HCT116 (cell line): ENCODE measurements around the gene MAP2K5. TPM values are rescaled to one million over a fixed set of nuclear protein-coding genes. Genes with fewer than 3 reads are reported as not detected.

ENCODE experiments used
- ATAC-seq: fragments of 200-7000 bp; cut with Tn5 transposase; 2 replicates; pipeline ENCODE4 v1.9.1; 2020; ENCODE audit warnings: mild to moderate bottlenecking, moderate library complexity
- BruUV-seq: library from RNA; stranded (reverse); fragments of 400-500 nt; replicated peaks from 2 replicates; lab custom pipeline; 2021; lab: Mats Ljungman, UMichigan
- CTCF ChIA-PET: fragments of 300-600 bp; sonication (Branson Sonifier 250); formaldehyde crosslinking; loops from one replicate; lab custom pipeline; 2021; ENCODE audit warnings: antibody characterized with exemption; lab: Charles Lee
- POLR2A ChIA-PET: fragments of 300-600, 350-600 bp; sonication (Branson Sonifier 250); formaldehyde crosslinking; loops from one replicate; lab custom pipeline; 2021; ENCODE audit warnings: antibody characterized with exemption; lab: Charles Lee
- RAD21 ChIA-PET, 2 experiments: fragments of 300-600 bp; sonication (Branson Sonifier 250); formaldehyde crosslinking; loops; one replicate each; lab custom pipeline; 2023; ENCODE audit warnings: low total read pairs in 2 of 2; ENCODE audit not compliant: uncharacterized antibody in 2 of 2, unreplicated experiment in 2 of 2, low non-redundant PET in 1 of 2; lab: Charles Lee
- DNase-seq: peaks from one replicate; pipeline ENCODE4 v3.0.0-alpha.2; 2010; ENCODE audit warnings: low read depth, low spot score
- H2AFZ ChIP-seq: fragments of 200-600 bp; shearing (Covaris generic), sonication (generic); 2 replicates; pipeline ENCODE4 v1.6.1; 2017; ENCODE audit warnings: low read depth, mixed run types, mixed read lengths, antibody characterized with exemption, low read length; ENCODE audit not compliant: poor library complexity, severe bottlenecking
- H3K27ac ChIP-seq: 2 replicates; pipeline ENCODE4 v1.5.1; 2012; ENCODE audit warnings: low read depth, low read length
- H3K27me3 ChIP-seq: fragments of 200-600 bp; sonication (generic); 2 replicates; pipeline ENCODE4 v1.6.1; 2016; ENCODE audit warnings: mixed run types, low read length, mixed read lengths; ENCODE audit not compliant: insufficient read depth
- H3K36me3 ChIP-seq, 2 experiments: fragments of 200-500 bp in 1 of 2; fragments of 200-600 bp in 1 of 2; sonication (Bioruptor generic) in 1 of 2; sonication (generic) in 1 of 2; 2 replicates each; pipeline versions ENCODE4 v1.5.1 to v1.6.1; 2014 to 2016; ENCODE audit warnings: low read length in 2 of 2, inconsistent platforms in 1 of 2, mixed read lengths in 1 of 2, mixed run types in 1 of 2; ENCODE audit not compliant: insufficient read depth in 2 of 2, control insufficient read depth in 1 of 2
- H3K4me1 ChIP-seq, 2 experiments: fragments of 200-600 bp in 1 of 2; sonication (generic) in 1 of 2; 2 replicates each; pipeline versions ENCODE4 v1.5.1 to v1.6.1; 2012 to 2017; ENCODE audit warnings: low read length in 2 of 2, inconsistent platforms in 1 of 2, mild to moderate bottlenecking in 1 of 2, mixed read lengths in 1 of 2, mixed run types in 1 of 2, moderate library complexity in 1 of 2; ENCODE audit not compliant: insufficient read depth in 2 of 2, control insufficient read depth in 1 of 2
- H3K4me2 ChIP-seq: fragments of 200-600 bp; sonication (generic); 2 replicates; pipeline ENCODE4 v1.6.1; 2017; ENCODE audit warnings: mixed run types, low read length, mixed read lengths
- H3K4me3 ChIP-seq, 2 experiments: fragments of 200-600 bp in 1 of 2; sonication (generic) in 1 of 2; replicated peaks in 1 of 2; 2 replicates each; pipeline ENCODE4 v1.5.1; 2011 to 2016; ENCODE audit warnings: low read length in 2 of 2, control low read depth in 1 of 2, low read depth in 1 of 2, mild to moderate bottlenecking in 1 of 2, mixed read lengths in 1 of 2, mixed run types in 1 of 2
- H3K79me2 ChIP-seq: fragments of 200-600 bp; sonication (generic); 2 replicates; pipeline ENCODE4 v1.6.1; 2017; ENCODE audit warnings: mild to moderate bottlenecking, mixed run types, low read length, moderate library complexity, mixed read lengths; ENCODE audit not compliant: insufficient read depth
- H3K9ac ChIP-seq: fragments of 200-600 bp; sonication (generic); 2 replicates; pipeline ENCODE4 v1.6.1; 2016; ENCODE audit warnings: low read length, mixed read lengths
- H3K9me2 ChIP-seq: fragments of 200-600 bp; sonication (generic), shearing (Covaris generic); 2 replicates; pipeline ENCODE4 v1.6.1; 2017; ENCODE audit warnings: mixed run types, mild to moderate bottlenecking, moderate library complexity; ENCODE audit not compliant: insufficient read depth
- H3K9me3 ChIP-seq, 2 experiments: fragments of 200-500 bp in 1 of 2; fragments of 200-600 bp in 1 of 2; sonication (Bioruptor generic) in 1 of 2; sonication (generic) in 1 of 2; 2 replicates each; pipeline ENCODE4 v1.6.1; 2014 to 2017; ENCODE audit warnings: low read length in 2 of 2, mixed read lengths in 2 of 2, inconsistent platforms in 1 of 2, low read depth in 1 of 2, mild to moderate bottlenecking in 1 of 2, mixed run types in 1 of 2, moderate library complexity in 1 of 2; ENCODE audit not compliant: control insufficient read depth in 1 of 2, insufficient read depth in 1 of 2
- H4K20me1 ChIP-seq: fragments of 200-600 bp; sonication (generic), shearing (Covaris generic); 2 replicates; pipeline ENCODE4 v1.6.1; 2017; ENCODE audit warnings: mixed run types, mild to moderate bottlenecking, moderate library complexity; ENCODE audit not compliant: insufficient read depth
- CBX3 ChIP-seq: IDR thresholded peaks from 2 replicates; pipeline ENCODE4 v1.6.1; 2012; ENCODE audit warnings: low read depth
- EGR1 ChIP-seq: IDR thresholded peaks from 2 replicates; pipeline ENCODE4 v1.6.1; 2012; ENCODE audit warnings: low read depth
- ELF1 ChIP-seq: IDR thresholded peaks from 2 replicates; pipeline ENCODE4 v1.6.1; 2012; ENCODE audit warnings: low read depth, borderline replicate concordance
- EZH2phosphoT487 ChIP-seq: fragments of 200-600 bp; IDR thresholded peaks from 2 replicates; pipeline ENCODE4 v1.6.1; 2018; ENCODE audit warnings: antibody characterized with exemption, borderline replicate concordance
- JUND ChIP-seq: IDR thresholded peaks from 2 replicates; pipeline ENCODE4 v1.6.1; 2012
- MAX ChIP-seq: IDR thresholded peaks from 2 replicates; pipeline ENCODE4 v1.6.1; 2012
- POLR2A ChIP-seq: IDR thresholded peaks from 2 replicates; pipeline ENCODE4 v1.7.0; 2011; ENCODE audit warnings: borderline replicate concordance; ENCODE audit not compliant: insufficient read depth, insufficient read length; ENCODE audit errors: extremely low read depth
- RAD21 ChIP-seq: IDR thresholded peaks from 2 replicates; pipeline ENCODE4 v1.6.1; 2012; ENCODE audit warnings: low read depth, mild to moderate bottlenecking
- SIN3A ChIP-seq: IDR thresholded peaks from 2 replicates; pipeline ENCODE4 v1.6.1; 2012; ENCODE audit warnings: low read depth
- SP1 ChIP-seq: IDR thresholded peaks from 2 replicates; pipeline ENCODE4 v1.6.1; 2012; ENCODE audit warnings: low read depth
- TCF7L2 ChIP-seq: IDR thresholded peaks from 2 replicates; pipeline ENCODE4 v1.7.0; 2011; ENCODE audit warnings: borderline replicate concordance, inconsistent platforms; ENCODE audit not compliant: insufficient read depth, insufficient read length; ENCODE audit errors: extremely low read depth
- YY1 ChIP-seq: IDR thresholded peaks from 2 replicates; pipeline ENCODE4 v1.6.1; 2011; ENCODE audit warnings: low read length, low read depth, moderate library complexity, mild to moderate bottlenecking; ENCODE audit not compliant: insufficient replicate concordance; ENCODE audit errors: extremely low read depth
- ZBTB33 ChIP-seq: IDR thresholded peaks from 2 replicates; pipeline ENCODE4 v1.6.1; 2011; ENCODE audit warnings: mild to moderate bottlenecking, low read length, moderate library complexity; ENCODE audit not compliant: insufficient replicate concordance; ENCODE audit errors: extremely low read depth
- ZFX ChIP-seq: fragments of 450-650 bp; IDR thresholded peaks from 2 replicates; pipeline ENCODE4 v1.6.1; 2017
- ZNF274 ChIP-seq: fragments of 200-500 bp; sonication (Bioruptor generic); IDR thresholded peaks from 2 replicates; pipeline ENCODE4 v1.6.1; 2014; ENCODE audit warnings: mild to moderate bottlenecking, low read depth, low read length, inconsistent platforms
- intact Hi-C: fragments of 100-400 bp; cut with micrococcal nuclease; formaldehyde crosslinking; loops from 2 replicates; pipeline ENCODE4 v1.10.0; 2022
- total RNA-seq: library from RNA; stranded (reverse); gene quantifications from one replicate; pipeline ENCODE4 v1.2.1, GENCODE V29; 2021; ENCODE audit not compliant: unreplicated experiment
- TF ChIP-seq, protein P1 (sequence below): IDR thresholded peaks from 2 replicates; pipeline ENCODE4 v1.6.1; 2012
- TF ChIP-seq, protein P2 (sequence below): IDR thresholded peaks from 2 replicates; pipeline ENCODE4 v1.6.1; 2012; ENCODE audit warnings: low read depth
- TF ChIP-seq, protein P3 (sequence below), 3 experiments: fragments of 200-600 bp in 1 of 3; sonication (generic) in 1 of 3; IDR thresholded peaks in 2 of 3; conservative IDR thresholded peaks in 1 of 3; 2 replicates each; pipeline ENCODE4 v1.5.1; 2012 to 2017; ENCODE audit warnings: low read depth in 2 of 3, low read length in 2 of 3, antibody characterized with exemption in 1 of 3, borderline replicate concordance in 1 of 3, control low read depth in 1 of 3, mild to moderate bottlenecking in 1 of 3, mixed read lengths in 1 of 3, mixed run types in 1 of 3, moderate library complexity in 1 of 3; ENCODE audit not compliant: insufficient read depth in 1 of 3

MAP2K5 gene
- total RNA-seq, 1 experiment from 2014 or later, result 15.6 TPM

- Histone ChIP-seq H3K79me2 (no peaks in the 10 kb centered on the region), H4K20me1 (no peaks in the 10 kb centered on the region), H3K4me2 (no peak overlapping the region), H3K27ac (no peak overlapping the region), H3K9ac (no peak overlapping the region), H3K36me3 (no peaks in the 10 kb centered on the region), H2AFZ (no peak overlapping the region), H3K27me3 (no peaks in the 10 kb centered on the region), H3K9me2 (no peaks in the 10 kb centered on the region), H3K9me3 (no peaks in the 10 kb centered on the region), H3K4me1 (no peaks in the 10 kb centered on the region), H3K4me3 (no peak overlapping the region)
- ATAC-seq (no peak), DNase-seq (no peak)
- ChIA-PET POLR2A (no interaction called here), CTCF (no interaction called here), RAD21 (no interaction called here)
- intact Hi-C loops, result no loop called here
- TF ChIP-seq, protein P1, sequence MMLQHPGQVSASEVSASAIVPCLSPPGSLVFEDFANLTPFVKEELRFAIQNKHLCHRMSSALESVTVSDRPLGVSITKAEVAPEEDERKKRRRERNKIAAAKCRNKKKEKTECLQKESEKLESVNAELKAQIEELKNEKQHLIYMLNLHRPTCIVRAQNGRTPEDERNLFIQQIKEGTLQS, result no peak
- TF ChIP-seq ZFX (no peak), MAX (no peak), JUND (no peak), POLR2A (no peak), RAD21 (no peak), YY1 (no peak), SP1 (no peak), TCF7L2 (no peak), ELF1 (no peak), ZNF274 (no peak), EGR1 (no peak), ZBTB33 (no peak), SIN3A (no peak), EZH2phosphoT487 (no peak), CBX3 (no peak)
- TF ChIP-seq, protein P2, sequence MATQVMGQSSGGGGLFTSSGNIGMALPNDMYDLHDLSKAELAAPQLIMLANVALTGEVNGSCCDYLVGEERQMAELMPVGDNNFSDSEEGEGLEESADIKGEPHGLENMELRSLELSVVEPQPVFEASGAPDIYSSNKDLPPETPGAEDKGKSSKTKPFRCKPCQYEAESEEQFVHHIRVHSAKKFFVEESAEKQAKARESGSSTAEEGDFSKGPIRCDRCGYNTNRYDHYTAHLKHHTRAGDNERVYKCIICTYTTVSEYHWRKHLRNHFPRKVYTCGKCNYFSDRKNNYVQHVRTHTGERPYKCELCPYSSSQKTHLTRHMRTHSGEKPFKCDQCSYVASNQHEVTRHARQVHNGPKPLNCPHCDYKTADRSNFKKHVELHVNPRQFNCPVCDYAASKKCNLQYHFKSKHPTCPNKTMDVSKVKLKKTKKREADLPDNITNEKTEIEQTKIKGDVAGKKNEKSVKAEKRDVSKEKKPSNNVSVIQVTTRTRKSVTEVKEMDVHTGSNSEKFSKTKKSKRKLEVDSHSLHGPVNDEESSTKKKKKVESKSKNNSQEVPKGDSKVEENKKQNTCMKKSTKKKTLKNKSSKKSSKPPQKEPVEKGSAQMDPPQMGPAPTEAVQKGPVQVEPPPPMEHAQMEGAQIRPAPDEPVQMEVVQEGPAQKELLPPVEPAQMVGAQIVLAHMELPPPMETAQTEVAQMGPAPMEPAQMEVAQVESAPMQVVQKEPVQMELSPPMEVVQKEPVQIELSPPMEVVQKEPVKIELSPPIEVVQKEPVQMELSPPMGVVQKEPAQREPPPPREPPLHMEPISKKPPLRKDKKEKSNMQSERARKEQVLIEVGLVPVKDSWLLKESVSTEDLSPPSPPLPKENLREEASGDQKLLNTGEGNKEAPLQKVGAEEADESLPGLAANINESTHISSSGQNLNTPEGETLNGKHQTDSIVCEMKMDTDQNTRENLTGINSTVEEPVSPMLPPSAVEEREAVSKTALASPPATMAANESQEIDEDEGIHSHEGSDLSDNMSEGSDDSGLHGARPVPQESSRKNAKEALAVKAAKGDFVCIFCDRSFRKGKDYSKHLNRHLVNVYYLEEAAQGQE, result no peak
- TF ChIP-seq, protein P3, sequence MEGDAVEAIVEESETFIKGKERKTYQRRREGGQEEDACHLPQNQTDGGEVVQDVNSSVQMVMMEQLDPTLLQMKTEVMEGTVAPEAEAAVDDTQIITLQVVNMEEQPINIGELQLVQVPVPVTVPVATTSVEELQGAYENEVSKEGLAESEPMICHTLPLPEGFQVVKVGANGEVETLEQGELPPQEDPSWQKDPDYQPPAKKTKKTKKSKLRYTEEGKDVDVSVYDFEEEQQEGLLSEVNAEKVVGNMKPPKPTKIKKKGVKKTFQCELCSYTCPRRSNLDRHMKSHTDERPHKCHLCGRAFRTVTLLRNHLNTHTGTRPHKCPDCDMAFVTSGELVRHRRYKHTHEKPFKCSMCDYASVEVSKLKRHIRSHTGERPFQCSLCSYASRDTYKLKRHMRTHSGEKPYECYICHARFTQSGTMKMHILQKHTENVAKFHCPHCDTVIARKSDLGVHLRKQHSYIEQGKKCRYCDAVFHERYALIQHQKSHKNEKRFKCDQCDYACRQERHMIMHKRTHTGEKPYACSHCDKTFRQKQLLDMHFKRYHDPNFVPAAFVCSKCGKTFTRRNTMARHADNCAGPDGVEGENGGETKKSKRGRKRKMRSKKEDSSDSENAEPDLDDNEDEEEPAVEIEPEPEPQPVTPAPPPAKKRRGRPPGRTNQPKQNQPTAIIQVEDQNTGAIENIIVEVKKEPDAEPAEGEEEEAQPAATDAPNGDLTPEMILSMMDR (IDR thresholded peaks at IDR 0.05 in 2 of 3, conservative IDR thresholded peaks at IDR 0.05 in 1 of 3; ENCODE audit: borderline replicate concordance in 1 of 3, insufficient read depth in 1 of 3, low read depth in 2 of 3, low read length in 2 of 3), result no peak
- BruUV-seq, result no TSS peak
Observed at GRCh38 chr15:67818464-67818863, 276.0 kb downstream of the MAP2K5 start.
